Measurements from ENCODE around the gene TTC24.
A peak's percentile ranks its signal among the peaks of the same experiment; 100 is the strongest.
"Not testable (repeated sequence)": the region's sequence is repeated elsewhere in the genome, so short reads cannot be mapped to it uniquely, and the experiment has no call there.

TTC24 gene

GRCh38 chr1:156587927-156588326 is 8.4 kb downstream of the TTC24 start:
- not testable (repeated sequence) for DNase-seq (ENCODE audit: low read depth, low spot score)

GRCh38 chr1:156589546-156589945 is 10.0 kb downstream of the TTC24 start:
- DNase-seq (ENCODE audit: low read depth, low spot score) = no peak

GRCh38 chr1:156590326-156591180 is 11.0 kb downstream of the TTC24 start:
- no peak for DNase-seq (ENCODE audit: low read depth, low spot score)

GRCh38 chr1:156591181-156591431 is 11.6 kb downstream of the TTC24 start:
- no peak for DNase-seq (ENCODE audit: low read depth, low spot score)

GRCh38 chr1:156591432-156592157 is 12.1 kb downstream of the TTC24 start, which contains the start of gene NAXE:
NAXE (plus strand) TSS chr1:156591776; CDS start chr1:156591805, 29 bp downstream.
- no peak for DNase-seq (ENCODE audit: low read depth, low spot score)

- DNase-seq (ENCODE audit: low read depth, low spot score) = no peak
Observed at GRCh38 chr1:156592158-156592909, 12.8 kb downstream of the TTC24 start.

- no peak for DNase-seq (ENCODE audit: low read depth, low spot score)
Observed at GRCh38 chr1:156592910-156593660, 13.6 kb downstream of the TTC24 start.

- no peak for DNase-seq (ENCODE audit: low read depth, low spot score)
Observed at GRCh38 chr1:156593661-156593989, 14.1 kb downstream of the TTC24 start.

- DNase-seq (ENCODE audit: low read depth, low spot score) = no peak
Observed at GRCh38 chr1:156594190-156594589, 14.7 kb downstream of the TTC24 start.

- DNase-seq (ENCODE audit: low read depth, low spot score) = no peak
Observed at GRCh38 chr1:156595016-156595415, 15.5 kb downstream of the TTC24 start.

GRCh38 chr1:156596426-156596825 is 16.9 kb downstream of the TTC24 start:
- no peak for DNase-seq (ENCODE audit: low read depth, low spot score)

- DNase-seq (ENCODE audit: low read depth, low spot score) = no peak
Observed at GRCh38 chr1:156598125-156598524, 18.6 kb downstream of the TTC24 start.

- no peak for DNase-seq (ENCODE audit: low read depth, low spot score)
Observed at GRCh38 chr1:156598731-156599432, 19.4 kb downstream of the TTC24 start.

GRCh38 chr1:156599811-156600210 is 20.3 kb downstream of the TTC24 start:
- no peak for DNase-seq (ENCODE audit: low read depth, low spot score)

GRCh38 chr1:156600733-156601121 is 21.2 kb downstream of the TTC24 start:
- no peak for DNase-seq (ENCODE audit: low read depth, low spot score)

- peak; percentile 68 for DNase-seq (ENCODE audit: low read depth, low spot score)
Observed at GRCh38 chr1:156601122-156601830, 21.8 kb downstream of the TTC24 start, which contains the start of gene GPATCH4. GPATCH4 (minus strand) TSS chr1:156601479.

GRCh38 chr1:156601892-156602291 is 22.4 kb downstream of the TTC24 start:
- no peak for DNase-seq (ENCODE audit: low read depth, low spot score)

- no peak for DNase-seq (ENCODE audit: low read depth, low spot score)
Observed at GRCh38 chr1:156602557-156602993, 23.1 kb downstream of the TTC24 start.

- DNase-seq (ENCODE audit: low read depth, low spot score) = not testable (repeated sequence)
Observed at GRCh38 chr1:156607344-156607743, 27.8 kb downstream of the TTC24 start.

- no peak for DNase-seq (ENCODE audit: low read depth, low spot score)
Observed at GRCh38 chr1:156608036-156608674, 28.6 kb downstream of the TTC24 start.
